Retinal pigment epithelial cell (primary cell): Measurements from ENCODE around the gene PEF1.
A peak's percentile ranks its signal among the peaks of the same experiment; 100 is the strongest.

Experiments used
- DNase-seq: peaks from one replicate; pipeline ENCODE4 v3.0.0-alpha.2; 2010; ENCODE audit warnings: low read depth
- H3K4me3 ChIP-seq: 2 replicates; pipeline ENCODE4 v1.5.1; 2011; ENCODE audit warnings: mild to moderate bottlenecking, low read length, control low read depth, moderate library complexity
- TF ChIP-seq, protein P1 (sequence below): conservative IDR thresholded peaks from 2 replicates; pipeline ENCODE4 v1.5.1; 2011; ENCODE audit warnings: low read depth, low read length, control low read depth, inconsistent platforms

The PEF1 gene

GRCh38 chr1:31672986-31673385 is 28.3 kb upstream of the PEF1 start:
- H3K4me3 ChIP-seq: no peak overlapping the region
- TF ChIP-seq, protein P1, sequence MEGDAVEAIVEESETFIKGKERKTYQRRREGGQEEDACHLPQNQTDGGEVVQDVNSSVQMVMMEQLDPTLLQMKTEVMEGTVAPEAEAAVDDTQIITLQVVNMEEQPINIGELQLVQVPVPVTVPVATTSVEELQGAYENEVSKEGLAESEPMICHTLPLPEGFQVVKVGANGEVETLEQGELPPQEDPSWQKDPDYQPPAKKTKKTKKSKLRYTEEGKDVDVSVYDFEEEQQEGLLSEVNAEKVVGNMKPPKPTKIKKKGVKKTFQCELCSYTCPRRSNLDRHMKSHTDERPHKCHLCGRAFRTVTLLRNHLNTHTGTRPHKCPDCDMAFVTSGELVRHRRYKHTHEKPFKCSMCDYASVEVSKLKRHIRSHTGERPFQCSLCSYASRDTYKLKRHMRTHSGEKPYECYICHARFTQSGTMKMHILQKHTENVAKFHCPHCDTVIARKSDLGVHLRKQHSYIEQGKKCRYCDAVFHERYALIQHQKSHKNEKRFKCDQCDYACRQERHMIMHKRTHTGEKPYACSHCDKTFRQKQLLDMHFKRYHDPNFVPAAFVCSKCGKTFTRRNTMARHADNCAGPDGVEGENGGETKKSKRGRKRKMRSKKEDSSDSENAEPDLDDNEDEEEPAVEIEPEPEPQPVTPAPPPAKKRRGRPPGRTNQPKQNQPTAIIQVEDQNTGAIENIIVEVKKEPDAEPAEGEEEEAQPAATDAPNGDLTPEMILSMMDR: no peak

DNA sequence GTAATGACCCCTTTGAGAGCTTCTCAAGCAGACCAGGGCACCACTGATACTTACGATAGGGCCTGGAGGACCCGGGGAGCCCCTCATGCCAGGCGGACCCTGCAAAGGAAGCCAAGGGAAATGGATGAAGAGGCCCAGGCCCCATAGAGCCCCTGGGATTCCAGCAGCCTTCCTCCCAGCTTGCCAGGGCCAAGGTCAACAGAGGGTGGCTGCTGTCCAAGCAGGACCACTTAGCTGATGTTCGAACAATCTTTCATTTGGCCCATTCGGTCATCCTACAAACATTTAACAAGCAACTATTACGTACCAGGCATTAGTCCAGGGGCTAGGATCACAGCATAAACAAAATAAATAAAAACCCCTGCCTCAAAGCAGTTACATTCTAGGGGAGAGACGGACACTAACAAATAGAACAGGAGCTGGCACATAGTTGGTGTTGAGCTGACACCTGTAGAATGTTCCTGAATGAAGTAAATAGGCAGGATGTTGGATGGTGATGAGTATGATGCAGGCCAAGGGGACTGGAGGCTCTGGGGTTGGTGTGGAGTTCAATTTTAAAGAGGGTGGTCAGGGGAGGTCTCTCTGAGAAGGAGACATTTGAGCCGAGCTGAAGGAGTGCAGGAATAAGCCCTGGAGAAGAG is 27.0 kb upstream of the PEF1 start:
- H3K4me3 ChIP-seq: no peak overlapping the region
- TF ChIP-seq, protein P1: no peak
- no peak for DNase-seq

More at GRCh38 chr1:31672986-31673385, 28.3 kb upstream of the PEF1 start:
- no peak for DNase-seq

- no peak overlapping the region for H3K4me3 ChIP-seq
- TF ChIP-seq, protein P1: no peak
These were observed 26.5 kb upstream of the PEF1 start for GRCh38 chr1:31671147-31671546.

DNA sequence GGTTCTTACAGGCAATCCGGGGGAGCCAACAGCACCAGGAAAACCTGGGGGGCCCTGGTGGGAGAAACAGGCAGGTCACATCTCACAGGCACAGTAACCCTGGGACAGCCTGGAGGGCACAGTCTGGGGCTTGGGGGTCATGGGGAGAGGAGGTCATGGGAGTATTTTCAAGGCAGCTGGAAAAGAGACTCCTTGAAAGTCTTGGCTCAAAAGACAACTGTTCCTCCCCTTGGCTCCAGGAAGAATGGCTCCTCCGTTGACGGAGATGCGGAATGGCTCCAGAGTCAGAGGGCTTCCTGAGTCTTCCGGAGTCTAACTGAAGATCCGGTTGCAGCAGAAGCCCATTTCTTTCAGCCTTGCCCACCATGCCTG is 25.9 kb upstream of the PEF1 start:
- DNase-seq: no peak
- TF ChIP-seq, protein P1: no peak
- peak overlapping the region; percentile 32 for H3K4me3 ChIP-seq

More at GRCh38 chr1:31671147-31671546, 26.5 kb upstream of the PEF1 start:
- DNase-seq: no peak

DNA sequence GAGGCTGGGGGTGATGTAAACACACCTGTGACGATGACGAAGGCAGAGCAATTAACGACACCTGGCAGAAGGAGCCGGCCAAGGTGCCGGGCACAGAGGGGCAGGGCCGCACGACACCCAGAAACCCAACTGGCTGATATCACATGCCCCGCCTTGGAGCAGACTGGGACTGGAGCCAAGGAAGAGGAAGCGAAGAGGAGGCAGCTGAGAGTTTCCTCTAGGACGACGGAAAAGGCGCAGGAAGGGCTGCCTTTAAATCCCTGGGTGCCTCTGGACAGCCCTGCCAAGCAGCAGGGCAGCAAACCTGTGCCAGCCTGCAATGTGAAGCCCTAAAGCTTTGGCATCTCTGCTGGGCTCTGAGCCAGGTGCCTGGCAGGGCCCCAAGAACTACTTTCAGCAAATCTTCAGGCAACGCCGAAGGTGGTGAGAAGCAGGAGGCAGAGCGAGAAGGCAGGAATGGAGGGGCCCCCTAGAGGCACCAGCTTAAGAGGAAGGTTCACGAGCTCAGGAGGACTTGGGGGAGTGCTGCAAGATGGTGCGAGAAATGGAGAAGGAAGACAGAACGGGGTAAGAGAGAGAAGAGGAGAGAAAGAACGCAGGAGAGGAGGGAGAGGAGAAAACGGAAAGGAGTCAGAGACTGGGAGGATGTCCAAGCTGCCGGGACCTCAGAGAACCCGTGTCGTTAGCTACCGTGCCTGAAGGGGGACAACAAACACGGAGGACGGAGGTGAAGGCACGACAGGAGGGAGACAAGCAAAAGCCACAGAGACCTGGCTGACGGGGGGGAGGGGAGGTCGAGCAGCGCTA is 25.3 kb upstream of the PEF1 start:
- H3K4me3 ChIP-seq: peak overlapping the region; percentile 32
- peak; percentile 68 for DNase-seq
- TF ChIP-seq, protein P1: peak; percentile 57

DNA sequence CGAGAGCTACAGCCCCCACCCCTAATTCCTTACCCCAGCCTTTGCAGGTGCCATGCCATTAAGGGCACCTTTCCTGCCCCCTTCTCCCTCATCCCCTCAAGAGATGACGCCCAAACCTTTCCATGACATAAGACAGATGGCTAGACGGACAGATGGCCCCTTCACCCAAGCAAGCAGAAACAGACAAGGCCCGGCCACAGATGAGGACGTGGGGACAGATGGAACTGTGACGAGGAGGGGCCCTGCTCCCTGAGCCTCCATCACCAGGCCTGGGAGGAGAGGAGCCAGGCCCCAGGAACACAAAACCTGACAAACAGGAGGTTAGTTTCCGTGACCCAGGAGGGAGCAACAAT is 24.7 kb upstream of the PEF1 start:
- no peak for DNase-seq
- H3K4me3 ChIP-seq: peak overlapping the region; percentile 32
- TF ChIP-seq, protein P1: no peak
